GM12878 (cell line): Measurements from ENCODE around the gene HIBCH.
"Not testable (repeated sequence)": the region's sequence is repeated elsewhere in the genome, so short reads cannot be mapped to it uniquely, and the experiment has no call there.

Source experiments
- CREB1 ChIP-seq: IDR thresholded peaks from 2 replicates; pipeline ENCODE4 v1.6.1; 2012; ENCODE audit warnings: low read depth, mild to moderate bottlenecking, inconsistent platforms
- CTCF ChIP-seq, 3 experiments: IDR thresholded peaks in 2 of 3; conservative IDR thresholded peaks in 1 of 3; 2 replicates each; pipeline ENCODE4 v1.5.1; 2011; ENCODE audit warnings: low read depth in 3 of 3, low read length in 3 of 3, mild to moderate bottlenecking in 3 of 3, control low read depth in 2 of 3, moderate library complexity in 2 of 3, inconsistent platforms in 1 of 3, mixed read lengths in 1 of 3; ENCODE audit not compliant: control insufficient read depth in 2 of 3, insufficient read depth in 1 of 3; ENCODE audit errors: extremely low read depth in 1 of 3
- EZH2 ChIP-seq: IDR thresholded peaks from 2 replicates; pipeline ENCODE4 v1.6.1; 2012; ENCODE audit warnings: low read depth, mild to moderate bottlenecking, control low read depth, inconsistent platforms, low read length, borderline replicate concordance; ENCODE audit not compliant: control insufficient read depth
- POLR2A ChIP-seq: IDR thresholded peaks from 2 replicates; pipeline ENCODE4 v1.6.1; 2011; ENCODE audit warnings: low read depth, mild to moderate bottlenecking, low read length
- SUZ12 ChIP-seq: fragments of 200-600 bp; sonication (generic); IDR thresholded peaks from one replicate; pipeline ENCODE4 v1.6.1; 2018; ENCODE audit warnings: antibody characterized with exemption, mild to moderate bottlenecking; ENCODE audit not compliant: unreplicated experiment
- YY1 ChIP-seq: IDR thresholded peaks from 2 replicates; pipeline ENCODE4 v1.6.1; 2011; ENCODE audit warnings: low read depth, mild to moderate bottlenecking, low read length
- ZBTB4 ChIP-seq: fragments of 450-650 bp; formaldehyde crosslinking; IDR thresholded peaks from 2 replicates; pipeline ENCODE4 v1.4.0; 2022; ENCODE audit warnings: mild to moderate bottlenecking, moderate library complexity
- ZZZ3 ChIP-seq: IDR thresholded peaks from 2 replicates; pipeline ENCODE4 v1.6.1; 2011; ENCODE audit warnings: low read depth; ENCODE audit not compliant: control insufficient read depth, insufficient read length

GRCh38 chr2:190157613-190158528, 161.8 kb downstream of the HIBCH start:
- not testable (repeated sequence) for TF ChIP-seq ZZZ3; CTCF (IDR thresholded peaks at IDR 0.05 in 2 of 3, conservative IDR thresholded peaks at IDR 0.05 in 1 of 3; ENCODE audit: control insufficient read depth in 2 of 3, extremely low read depth in 1 of 3, insufficient read depth in 1 of 3, low read depth in 3 of 3, low read length in 3 of 3); EZH2; YY1; ZBTB4; POLR2A; SUZ12; CREB1
